ENCODE data around the gene MVB12B. TPM values are rescaled to one million over a fixed set of nuclear protein-coding genes. Genes with fewer than 3 reads are reported as not detected.
A peak's percentile ranks its signal among the peaks of the same experiment; 100 is the strongest.

MVB12B gene
- total RNA-seq, 2 experiments from 2014 or later: 33.5 to 34.1 TPM

DNA sequence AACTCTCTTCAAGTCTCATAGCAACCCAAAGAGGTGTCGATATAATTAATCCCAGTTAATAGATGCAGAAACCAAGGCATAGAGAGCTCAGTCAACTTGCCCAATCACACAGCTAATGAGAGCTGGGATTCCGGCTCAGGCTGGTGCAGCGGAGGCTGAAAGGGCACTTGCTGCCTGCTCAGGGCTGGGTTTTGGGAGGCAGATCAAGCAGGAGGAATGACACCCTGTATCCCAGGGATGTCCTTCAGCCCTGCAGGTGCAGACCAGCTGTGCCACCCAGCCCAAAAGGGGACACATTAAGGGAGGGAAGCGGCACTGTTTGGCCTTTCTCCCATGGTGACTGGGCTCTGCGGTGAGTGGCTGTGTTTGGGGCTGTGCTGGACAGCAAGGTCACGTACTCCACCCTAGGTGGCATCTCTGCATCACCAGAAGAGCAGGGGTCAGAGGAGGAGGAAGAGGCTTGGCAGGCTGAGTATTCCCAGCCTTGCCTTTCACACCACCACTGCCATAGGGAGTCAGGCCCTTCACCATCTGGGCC is 124.1 kb downstream of the MVB12B start:
- H3K4me3 Mint-ChIP-seq: no peak overlapping the region
- DNase-seq (no peak), ATAC-seq (ENCODE audit: low read depth) (no peak)
- POLR2A ChIA-PET: interaction anchor here (0.7 to 2.0 kb wide), 2 partner anchors 11 to 19 kb away, joined by 3 to 5 read pairs; no protein-coding TSS in a partner anchor
- peaks cover 22% of the 10 kb centered on the region for H3K36me3 Mint-ChIP-seq
- no peaks in the 10 kb centered on the region for H3K27me3 Mint-ChIP-seq
- H3K9me3 Mint-ChIP-seq: no peaks in the 10 kb centered on the region
- no peak overlapping the region for H3K27ac Mint-ChIP-seq
- peaks cover 23% of the 10 kb centered on the region for H3K4me1 Mint-ChIP-seq

DNA sequence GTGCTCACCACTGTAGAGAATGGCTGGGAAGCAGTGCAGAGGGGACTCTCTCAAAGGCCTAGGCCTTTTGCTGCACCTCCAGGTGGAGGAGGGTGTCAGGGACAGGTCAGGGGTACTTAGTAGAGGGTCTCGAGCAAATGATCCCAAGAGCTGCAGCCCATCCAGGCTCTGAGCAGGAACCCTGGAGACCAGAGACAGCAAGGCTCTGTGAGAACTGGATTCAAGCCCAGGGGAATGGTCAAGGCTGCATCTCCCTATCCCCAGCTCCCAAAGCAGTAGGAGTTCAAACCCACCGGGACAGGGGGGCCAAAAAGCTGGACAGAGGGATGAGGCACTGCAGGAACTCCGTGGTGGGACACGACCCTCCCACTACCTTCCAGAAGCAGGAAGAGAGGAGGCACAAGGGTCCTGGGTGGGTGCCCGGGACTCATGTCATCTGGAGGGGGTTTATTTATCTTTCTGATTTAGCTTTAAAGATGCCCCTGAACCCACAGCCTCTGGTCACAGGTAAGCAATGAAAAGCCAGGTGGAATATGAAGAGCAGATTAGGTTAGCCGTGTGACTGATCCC is 124.8 kb downstream of the MVB12B start:
- DNase-seq (no peak), ATAC-seq (ENCODE audit: low read depth) (no peak)
- Mint-ChIP-seq H3K27ac (peak overlapping the region; percentile 30), H3K36me3 (peaks cover 20% of the 10 kb centered on the region), H3K9me3 (no peaks in the 10 kb centered on the region), H3K4me3 (no peak overlapping the region), H3K4me1 (peaks cover 22% of the 10 kb centered on the region), H3K27me3 (no peaks in the 10 kb centered on the region)
- POLR2A ChIA-PET: interaction anchor here (0.7 to 2.0 kb wide), 2 partner anchors 12 to 18 kb away, joined by 3 to 5 read pairs; no protein-coding TSS in a partner anchor

DNA sequence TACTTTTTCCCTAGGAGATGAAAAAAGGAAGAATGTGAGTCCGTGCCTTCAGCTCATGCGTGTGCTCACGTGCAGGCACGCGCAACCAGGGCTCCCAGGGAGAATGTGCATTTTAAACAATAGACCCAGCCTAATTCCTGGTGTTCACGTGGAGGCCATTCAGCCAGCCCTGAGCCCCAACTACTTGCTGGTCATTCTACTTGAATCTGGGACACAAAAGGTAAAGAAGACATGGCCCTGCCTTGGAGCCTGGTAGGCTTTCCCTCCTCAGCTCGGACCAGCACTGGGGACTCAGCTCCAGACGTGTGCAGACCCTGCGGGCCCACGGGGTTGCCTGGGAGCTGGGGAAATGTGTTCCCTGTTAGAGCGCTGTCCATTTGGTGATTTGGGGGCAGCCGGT is 125.5 kb downstream of the MVB12B start:
- no peak for ATAC-seq (ENCODE audit: low read depth)
- Mint-ChIP-seq H3K4me3 (no peak overlapping the region), H3K36me3 (peaks cover 23% of the 10 kb centered on the region), H3K4me1 (peaks cover 25% of the 10 kb centered on the region), H3K9me3 (no peaks in the 10 kb centered on the region), H3K27me3 (no peaks in the 10 kb centered on the region), H3K27ac (peak overlapping the region; percentile 30)
- POLR2A ChIA-PET: no interaction called here
- no peak for DNase-seq

DNA sequence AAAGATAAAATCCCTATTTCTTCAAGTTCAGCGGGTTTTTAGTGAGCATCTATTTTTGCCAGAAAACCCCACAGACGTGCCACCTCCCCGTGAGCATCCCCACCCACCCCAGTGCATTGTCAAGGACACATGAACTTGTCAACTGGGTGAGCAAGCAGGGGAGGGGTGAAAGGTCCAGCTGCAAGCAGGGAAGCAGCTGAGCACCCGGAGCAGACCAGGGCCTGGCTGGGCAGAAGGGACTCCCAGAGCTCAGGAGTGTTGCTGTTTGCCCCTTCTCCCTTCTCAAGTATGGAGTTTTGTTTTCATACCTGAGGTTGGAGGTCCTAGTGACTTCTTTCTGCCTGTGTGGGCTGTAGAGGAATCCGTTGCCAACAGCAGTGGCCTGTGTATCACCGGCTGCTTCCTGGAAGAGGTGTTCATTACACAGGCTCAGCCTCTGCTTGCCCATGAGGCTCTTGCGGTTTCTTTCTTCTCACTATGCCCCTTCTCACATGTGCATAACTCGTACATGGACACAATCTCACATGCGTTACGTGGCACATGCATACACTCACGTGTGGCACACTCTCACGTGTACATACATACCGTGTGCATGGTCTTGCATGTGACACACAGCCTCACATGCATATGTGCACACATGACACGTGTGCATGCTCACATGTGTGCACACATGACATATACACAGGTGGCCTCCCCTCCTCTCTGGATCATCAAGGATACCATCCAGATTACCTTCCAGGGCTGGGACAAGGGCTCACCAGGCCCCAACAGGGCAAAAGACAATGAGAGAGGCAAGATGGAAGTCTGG is 126.7 kb downstream of the MVB12B start:
- no peaks in the 10 kb centered on the region for H3K27me3 Mint-ChIP-seq
- ATAC-seq (ENCODE audit: low read depth) (peak; percentile 64), DNase-seq (peak; percentile 27)
- peak overlapping the region; percentile 85 for H3K27ac Mint-ChIP-seq
- POLR2A ChIA-PET: interaction anchor here (0.9 kb wide), 1 partner anchor 16 kb away, joined by 4 read pairs; no protein-coding TSS in a partner anchor
- H3K4me1 Mint-ChIP-seq: peaks cover 18% of the 10 kb centered on the region
- H3K4me3 Mint-ChIP-seq: no peak overlapping the region
- H3K36me3 Mint-ChIP-seq: peaks cover 13% of the 10 kb centered on the region
- H3K9me3 Mint-ChIP-seq: no peaks in the 10 kb centered on the region

DNA sequence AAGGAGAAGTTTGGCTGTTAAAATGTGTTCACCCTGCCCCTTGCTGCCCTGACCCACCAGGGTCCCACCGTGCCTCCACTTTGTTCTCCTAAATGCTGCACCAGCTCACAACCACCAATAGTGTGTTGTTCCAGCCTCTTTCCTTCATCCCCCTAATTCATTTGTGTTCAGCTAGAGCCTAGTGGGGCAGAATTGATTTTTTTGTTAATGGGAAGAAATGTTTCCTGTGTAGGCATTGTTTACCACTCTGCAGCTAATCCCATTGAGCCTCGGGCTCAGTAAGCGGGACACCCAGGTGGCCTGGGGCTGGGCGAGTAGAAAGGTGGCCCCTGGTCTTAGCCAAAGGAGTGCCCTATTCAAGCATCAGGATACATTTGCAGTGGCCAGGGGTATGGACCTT is 127.6 kb downstream of the MVB12B start:
- POLR2A ChIA-PET: no interaction called here
- peaks cover 17% of the 10 kb centered on the region for H3K4me1 Mint-ChIP-seq
- H3K27me3 Mint-ChIP-seq: no peaks in the 10 kb centered on the region
- ATAC-seq (ENCODE audit: low read depth) (no peak), DNase-seq (peak; percentile 10)
- H3K36me3 Mint-ChIP-seq: peaks cover 8% of the 10 kb centered on the region
- no peaks in the 10 kb centered on the region for H3K9me3 Mint-ChIP-seq
- no peak overlapping the region for H3K4me3 Mint-ChIP-seq
- H3K27ac Mint-ChIP-seq: no peak overlapping the region

DNA sequence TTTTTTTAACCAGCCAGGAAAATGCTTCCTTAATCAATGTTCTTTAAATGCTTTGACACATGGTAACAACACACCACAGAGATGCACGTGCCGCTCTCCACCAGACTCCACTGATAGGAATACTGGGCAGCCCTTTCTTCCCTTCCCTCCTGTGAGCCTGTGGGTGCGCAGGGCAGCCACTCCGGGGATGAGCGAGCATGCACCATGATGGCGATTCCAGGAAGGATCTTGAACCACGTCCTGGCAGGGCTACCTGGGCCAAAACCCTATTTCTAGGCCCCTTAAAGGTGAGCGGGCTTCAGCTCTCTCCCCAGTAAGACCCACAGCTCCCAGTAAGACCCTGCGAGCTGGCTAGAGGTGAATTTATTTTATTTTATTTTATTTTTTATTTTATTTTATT is 128.2 kb downstream of the MVB12B start:
- peaks cover 17% of the 10 kb centered on the region for H3K4me1 Mint-ChIP-seq
- DNase-seq (peak; percentile 13), ATAC-seq (ENCODE audit: low read depth) (no peak)
- peaks cover 8% of the 10 kb centered on the region for H3K36me3 Mint-ChIP-seq
- H3K27ac Mint-ChIP-seq: no peak overlapping the region
- no peak overlapping the region for H3K4me3 Mint-ChIP-seq
- POLR2A ChIA-PET: no interaction called here
- H3K27me3 Mint-ChIP-seq: no peaks in the 10 kb centered on the region
- no peaks in the 10 kb centered on the region for H3K9me3 Mint-ChIP-seq

DNA sequence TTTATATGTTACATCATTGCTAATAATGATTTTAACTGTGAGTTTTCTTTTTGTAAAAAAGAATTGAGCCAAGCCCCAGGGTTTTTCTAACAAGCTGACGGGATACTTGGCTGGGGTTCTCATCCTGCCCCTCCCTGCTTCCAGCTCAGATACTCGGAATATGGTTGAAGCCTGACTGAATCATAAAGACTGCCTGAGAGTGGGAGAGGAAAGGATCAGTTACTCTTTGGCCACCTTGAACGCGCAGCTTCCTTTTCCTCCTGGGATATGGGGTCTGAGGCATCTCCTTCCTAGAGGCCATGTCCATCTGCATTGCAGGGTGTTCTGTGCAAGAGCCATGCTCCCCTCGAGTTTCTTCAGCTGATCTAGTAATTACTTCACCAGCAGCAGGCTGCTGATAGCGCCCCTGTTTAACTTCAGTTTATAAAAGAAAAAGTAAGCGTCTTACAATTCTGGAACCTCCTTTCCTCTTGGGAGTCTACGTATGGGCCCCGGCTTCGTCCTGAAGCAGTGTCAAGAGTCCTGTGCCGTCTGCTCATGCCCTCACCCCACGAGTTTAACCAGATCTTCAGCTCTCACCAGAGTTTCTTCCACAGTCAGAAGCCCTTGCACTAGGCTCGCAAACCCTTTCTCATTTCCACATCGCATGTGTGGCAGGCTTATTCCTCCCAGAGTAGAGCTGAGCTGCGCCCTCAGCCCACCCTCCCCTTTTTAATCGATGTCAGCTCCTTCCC is 130.0 kb downstream of the MVB12B start:
- H3K27me3 Mint-ChIP-seq: no peaks in the 10 kb centered on the region
- H3K4me1 Mint-ChIP-seq: peaks cover 17% of the 10 kb centered on the region
- DNase-seq (peak; percentile 7), ATAC-seq (ENCODE audit: low read depth) (no peak)
- H3K4me3 Mint-ChIP-seq: no peak overlapping the region
- H3K27ac Mint-ChIP-seq: no peak overlapping the region
- peaks cover 6% of the 10 kb centered on the region for H3K36me3 Mint-ChIP-seq
- POLR2A ChIA-PET: interaction anchor here (0.8 kb wide), 1 partner anchor 12 kb away, joined by 3 read pairs; no protein-coding TSS in a partner anchor
- no peaks in the 10 kb centered on the region for H3K9me3 Mint-ChIP-seq

DNA sequence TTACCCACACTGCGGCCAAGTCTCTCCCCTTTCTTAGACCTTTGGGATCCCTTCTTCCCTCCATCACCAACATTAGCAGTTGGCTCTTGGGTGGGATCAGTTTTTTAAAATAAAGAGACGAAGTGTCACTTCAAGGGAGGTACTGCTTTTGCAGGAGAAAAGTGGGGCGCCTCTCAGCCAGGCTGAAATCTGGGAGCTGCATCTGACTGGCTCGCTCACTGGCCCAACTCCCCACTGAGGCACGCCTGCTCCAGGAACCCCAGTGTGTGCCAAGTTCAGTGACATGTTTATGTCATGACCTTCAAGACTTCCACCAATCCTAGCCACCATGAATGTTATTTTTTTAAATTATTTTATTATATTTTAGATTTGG is 130.5 kb downstream of the MVB12B start:
- DNase-seq (peak; percentile 2), ATAC-seq (ENCODE audit: low read depth) (no peak)
- Mint-ChIP-seq H3K36me3 (peaks cover 6% of the 10 kb centered on the region), H3K4me1 (peaks cover 17% of the 10 kb centered on the region), H3K4me3 (no peak overlapping the region), H3K27ac (no peak overlapping the region), H3K9me3 (no peaks in the 10 kb centered on the region), H3K27me3 (no peaks in the 10 kb centered on the region)
- POLR2A ChIA-PET: no interaction called here

DNA sequence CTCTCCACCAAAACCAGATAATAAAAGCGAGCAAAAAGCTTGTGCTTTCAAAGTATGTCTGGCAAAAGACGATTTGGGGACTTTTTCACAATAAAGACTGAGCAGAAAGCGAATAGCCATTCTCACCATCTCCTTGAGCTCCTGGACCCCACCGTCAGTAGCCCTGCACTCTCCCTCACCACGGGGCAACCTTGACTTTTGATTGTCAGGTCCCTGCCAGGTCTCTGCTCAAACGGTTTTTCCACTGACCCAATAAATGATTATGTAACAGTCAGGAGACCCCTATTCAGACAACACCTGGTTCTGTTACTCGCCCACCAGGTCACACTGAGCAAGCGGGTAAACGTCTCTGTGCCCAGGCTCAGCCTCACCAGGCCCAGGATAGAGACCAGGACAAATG is 131.3 kb downstream of the MVB12B start:
- no peak overlapping the region for H3K27ac Mint-ChIP-seq
- no peak overlapping the region for H3K4me3 Mint-ChIP-seq
- DNase-seq (peak; percentile 9), ATAC-seq (ENCODE audit: low read depth) (no peak)
- H3K4me1 Mint-ChIP-seq: peaks cover 12% of the 10 kb centered on the region
- no peaks in the 10 kb centered on the region for H3K9me3 Mint-ChIP-seq
- peaks cover 6% of the 10 kb centered on the region for H3K36me3 Mint-ChIP-seq
- POLR2A ChIA-PET: no interaction called here
- no peaks in the 10 kb centered on the region for H3K27me3 Mint-ChIP-seq

DNA sequence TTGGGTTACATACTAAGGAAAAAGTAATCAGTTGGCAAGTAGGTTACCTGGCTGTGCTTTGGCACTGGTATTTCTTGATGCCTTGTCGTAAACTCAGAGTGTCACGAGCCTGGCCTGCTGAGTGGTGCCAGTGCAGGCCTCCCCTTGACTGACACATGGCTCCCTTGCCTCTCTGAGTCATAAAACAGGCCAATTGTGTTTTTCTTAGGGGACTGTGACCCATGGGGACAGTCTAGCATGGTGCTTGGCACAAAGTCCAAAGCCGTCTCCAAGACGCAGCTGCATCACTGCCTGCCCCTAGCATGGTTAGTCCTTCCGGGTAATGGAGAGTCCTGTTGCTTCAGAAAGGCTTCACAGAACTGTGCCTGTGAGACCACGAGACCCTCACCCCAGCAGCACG is 132.5 kb downstream of the MVB12B start:
- ATAC-seq (ENCODE audit: low read depth): no peak
- peaks cover 10% of the 10 kb centered on the region for H3K4me1 Mint-ChIP-seq
- no peak overlapping the region for H3K27ac Mint-ChIP-seq
- H3K27me3 Mint-ChIP-seq: no peaks in the 10 kb centered on the region
- H3K9me3 Mint-ChIP-seq: peaks cover 2% of the 10 kb centered on the region
- DNase-seq: peak; percentile 2
- H3K36me3 Mint-ChIP-seq: peaks cover 8% of the 10 kb centered on the region
- H3K4me3 Mint-ChIP-seq: no peak overlapping the region
- POLR2A ChIA-PET: no interaction called here

DNA sequence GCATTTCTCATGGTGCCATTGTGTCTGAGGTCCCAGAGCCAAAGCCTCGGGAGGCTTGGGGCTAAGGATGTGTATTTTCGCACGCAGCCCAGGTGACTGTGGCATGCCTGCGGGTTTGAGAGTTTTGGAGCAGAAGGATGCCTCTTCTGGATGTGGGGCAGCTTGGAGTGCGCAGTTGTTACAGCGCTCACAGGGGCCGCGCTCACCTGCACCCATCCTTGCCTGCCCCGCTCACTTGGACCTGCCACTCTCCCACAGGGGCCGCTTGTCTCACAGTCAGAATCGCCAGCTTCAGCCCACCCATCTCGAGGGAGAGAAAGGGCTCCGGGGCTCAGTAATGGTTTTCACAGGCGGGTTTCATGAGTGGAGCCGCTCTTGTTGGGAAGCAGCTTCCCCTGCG is 132.9 kb downstream of the MVB12B start:
- Mint-ChIP-seq H3K27ac (no peak overlapping the region), H3K4me1 (peaks cover 10% of the 10 kb centered on the region), H3K4me3 (no peak overlapping the region), H3K36me3 (peaks cover 11% of the 10 kb centered on the region), H3K27me3 (no peaks in the 10 kb centered on the region), H3K9me3 (peaks cover 3% of the 10 kb centered on the region)
- DNase-seq (peak; percentile 9), ATAC-seq (ENCODE audit: low read depth) (no peak)
- POLR2A ChIA-PET: no interaction called here

DNA sequence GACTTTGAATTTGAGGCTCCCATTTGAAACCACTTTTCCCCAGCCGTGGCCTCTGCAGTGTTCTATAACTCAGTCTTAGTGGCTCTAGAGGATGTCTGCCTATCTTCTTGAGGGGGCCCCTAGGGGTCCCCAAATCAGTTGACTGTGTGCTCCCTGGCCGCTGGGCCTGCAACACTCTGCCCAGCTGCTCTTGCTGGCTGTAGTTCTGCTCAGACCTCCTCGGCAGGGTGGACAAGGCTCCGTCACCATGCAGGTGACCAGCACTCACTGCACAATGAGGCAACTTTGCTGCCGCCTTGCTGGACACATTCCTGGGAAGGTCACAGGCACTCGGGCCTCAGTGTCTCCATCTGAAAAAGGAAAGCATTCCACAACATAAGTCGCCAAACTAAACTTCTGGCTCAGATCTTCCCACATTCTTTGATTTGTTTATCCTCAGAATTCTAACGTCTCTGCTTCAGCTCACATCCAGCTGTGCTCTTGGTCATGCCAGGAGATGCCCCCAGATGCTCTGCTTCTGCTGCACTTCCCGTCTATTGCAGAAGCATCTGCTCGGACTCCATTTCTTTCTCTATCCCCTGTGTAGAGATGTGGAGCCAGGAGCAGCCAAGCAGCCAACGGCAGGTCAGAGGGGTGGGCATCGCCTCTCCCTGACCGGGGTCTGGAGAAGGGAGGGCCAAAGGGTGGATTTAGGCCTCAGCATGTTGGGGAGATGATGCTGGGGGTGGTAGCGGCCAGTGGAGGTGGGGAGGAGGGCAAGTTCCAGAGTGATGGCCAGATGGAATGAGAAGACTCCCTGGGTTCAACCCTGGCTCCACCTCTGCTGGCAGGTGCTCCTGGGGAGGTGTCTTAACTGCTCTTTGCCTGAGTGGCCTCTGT is 133.6 kb downstream of the MVB12B start:
- ATAC-seq (ENCODE audit: low read depth): no peak
- Mint-ChIP-seq H3K9me3 (peaks cover 3% of the 10 kb centered on the region), H3K27me3 (no peaks in the 10 kb centered on the region), H3K36me3 (peaks cover 13% of the 10 kb centered on the region), H3K4me3 (no peak overlapping the region), H3K4me1 (peaks cover 14% of the 10 kb centered on the region), H3K27ac (no peak overlapping the region)
- DNase-seq: peak; percentile 16
- POLR2A ChIA-PET: no interaction called here

DNA sequence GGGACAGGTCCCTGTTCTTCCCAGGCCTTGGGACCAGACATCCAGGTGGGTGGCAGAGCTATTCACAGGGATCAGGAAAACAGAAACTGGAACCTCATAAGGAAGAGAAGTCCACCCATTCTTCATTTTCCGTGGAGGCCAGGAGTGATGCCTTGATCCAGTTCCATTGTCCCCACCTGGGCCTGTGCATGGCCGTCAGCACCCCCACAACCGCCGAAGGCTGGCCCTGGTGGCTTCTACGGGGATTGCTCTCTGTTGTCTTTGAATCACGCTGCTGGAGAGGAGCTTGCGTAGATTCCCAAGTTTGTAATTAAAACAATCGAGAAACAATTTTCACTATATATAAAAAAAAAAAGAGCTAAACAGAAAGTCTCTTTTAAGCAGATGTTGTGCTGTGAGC is 134.4 kb downstream of the MVB12B start:
- DNase-seq (peak; percentile 11), ATAC-seq (ENCODE audit: low read depth) (no peak)
- Mint-ChIP-seq H3K4me1 (peaks cover 17% of the 10 kb centered on the region), H3K36me3 (peaks cover 13% of the 10 kb centered on the region), H3K27ac (no peak overlapping the region), H3K9me3 (peaks cover 3% of the 10 kb centered on the region), H3K27me3 (no peaks in the 10 kb centered on the region), H3K4me3 (no peak overlapping the region)
- POLR2A ChIA-PET: interaction anchor here (0.8 kb wide), 1 partner anchor 9 kb away, joined by 3 read pairs; no protein-coding TSS in a partner anchor

Measured in activated naive CD8-positive, alpha-beta T cell treated with anti-CD3 and anti-CD28 coated beads, Interleukin-2, amount 10 ng/mL, durations not matched to agents 7 days and 5 days (primary cell).